KMS-11 (cell line): ENCODE measurements around the gene NUDT22.

Experiments used
- H2AFZ ChIP-seq: fragments of 200-600 bp; sonication (generic); 2 replicates; pipeline ENCODE4 v1.6.1; 2016; ENCODE audit warnings: antibody characterized with exemption, mixed run types, low read depth
- H3K27ac ChIP-seq: fragments of 200-600 bp; sonication (generic); 2 replicates; pipeline ENCODE4 v1.6.1; 2016; ENCODE audit warnings: mild to moderate bottlenecking, mixed run types
- H3K27me3 ChIP-seq: fragments of 200-600 bp; sonication (generic); 2 replicates; pipeline ENCODE4 v1.6.1; 2017; ENCODE audit warnings: mild to moderate bottlenecking, low read depth, mixed run types, moderate library complexity; ENCODE audit not compliant: insufficient read depth
- H3K36me3 ChIP-seq: fragments of 200-600 bp; sonication (generic); 2 replicates; pipeline ENCODE4 v1.6.1; 2017; ENCODE audit warnings: mild to moderate bottlenecking, mixed run types; ENCODE audit not compliant: insufficient read depth
- H3K4me1 ChIP-seq: fragments of 200-600 bp; sonication (generic); 2 replicates; pipeline ENCODE4 v1.6.1; 2016; ENCODE audit warnings: mild to moderate bottlenecking, low read depth, mixed run types; ENCODE audit not compliant: poor library complexity, severe bottlenecking
- H3K4me2 ChIP-seq: fragments of 200-600 bp; sonication (generic); 2 replicates; pipeline ENCODE4 v1.7.0; 2016; ENCODE audit warnings: mild to moderate bottlenecking, mixed run types
- H3K4me3 ChIP-seq: fragments of 200-600 bp; sonication (generic); IDR thresholded peaks from 2 replicates; pipeline ENCODE4 v1.6.1; 2017; ENCODE audit warnings: low read depth, low read length, mixed read lengths; ENCODE audit not compliant: insufficient read depth
- H3K79me2 ChIP-seq: fragments of 200-600 bp; sonication (generic); 2 replicates; pipeline ENCODE4 v1.6.1; 2016; ENCODE audit warnings: low read depth, mixed run types; ENCODE audit not compliant: insufficient read depth
- H3K9ac ChIP-seq: fragments of 200-600 bp; sonication (generic); 2 replicates; pipeline ENCODE4 v1.6.1; 2016; ENCODE audit warnings: mild to moderate bottlenecking, mixed run types
- H4K20me1 ChIP-seq: fragments of 200-600 bp; sonication (generic); 2 replicates; pipeline ENCODE4 v1.6.1; 2016; ENCODE audit warnings: mild to moderate bottlenecking, mixed run types; ENCODE audit not compliant: insufficient read depth
- TF ChIP-seq, protein P1 (sequence below): fragments of 200-600 bp; sonication (generic); conservative IDR thresholded peaks from 2 replicates; pipeline ENCODE4 v1.6.1; 2017; ENCODE audit warnings: low read depth, mild to moderate bottlenecking, antibody characterized with exemption, low read length, moderate library complexity, mixed read lengths

The NUDT22 gene

DNA sequence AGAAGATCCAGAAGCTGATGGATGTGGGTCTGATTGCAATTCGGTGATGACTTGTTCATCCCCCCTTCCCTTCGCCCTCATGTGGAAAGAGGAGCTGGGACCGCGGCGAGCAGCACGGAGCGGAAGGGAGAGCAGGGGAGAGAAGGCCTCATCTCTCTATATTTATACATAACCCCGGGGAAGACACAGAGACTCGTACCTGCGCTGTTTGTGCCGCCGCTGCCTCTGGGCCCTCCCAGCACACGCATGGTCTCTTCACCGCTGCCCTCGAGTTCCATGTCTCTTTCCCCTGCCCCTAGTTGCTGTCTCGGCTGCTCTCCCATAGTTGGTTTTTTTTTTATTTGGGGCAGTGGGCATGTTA lies 22.0 kb upstream of the NUDT22 start:
- H3K36me3 ChIP-seq: peaks cover 18% of the 10 kb centered on the region; the same call in 1 of the 2 replicates
- no peak overlapping the region for H3K4me3 ChIP-seq
- H3K9ac ChIP-seq: no peak overlapping the region
- 0 out of 2 replicates have a peak, but pooled peaks cover 6% of the 10 kb centered on the region for H4K20me1 ChIP-seq
- no peak overlapping the region for H2AFZ ChIP-seq
- TF ChIP-seq, protein P1, sequence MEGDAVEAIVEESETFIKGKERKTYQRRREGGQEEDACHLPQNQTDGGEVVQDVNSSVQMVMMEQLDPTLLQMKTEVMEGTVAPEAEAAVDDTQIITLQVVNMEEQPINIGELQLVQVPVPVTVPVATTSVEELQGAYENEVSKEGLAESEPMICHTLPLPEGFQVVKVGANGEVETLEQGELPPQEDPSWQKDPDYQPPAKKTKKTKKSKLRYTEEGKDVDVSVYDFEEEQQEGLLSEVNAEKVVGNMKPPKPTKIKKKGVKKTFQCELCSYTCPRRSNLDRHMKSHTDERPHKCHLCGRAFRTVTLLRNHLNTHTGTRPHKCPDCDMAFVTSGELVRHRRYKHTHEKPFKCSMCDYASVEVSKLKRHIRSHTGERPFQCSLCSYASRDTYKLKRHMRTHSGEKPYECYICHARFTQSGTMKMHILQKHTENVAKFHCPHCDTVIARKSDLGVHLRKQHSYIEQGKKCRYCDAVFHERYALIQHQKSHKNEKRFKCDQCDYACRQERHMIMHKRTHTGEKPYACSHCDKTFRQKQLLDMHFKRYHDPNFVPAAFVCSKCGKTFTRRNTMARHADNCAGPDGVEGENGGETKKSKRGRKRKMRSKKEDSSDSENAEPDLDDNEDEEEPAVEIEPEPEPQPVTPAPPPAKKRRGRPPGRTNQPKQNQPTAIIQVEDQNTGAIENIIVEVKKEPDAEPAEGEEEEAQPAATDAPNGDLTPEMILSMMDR: no peak
- no peak overlapping the region for H3K27ac ChIP-seq
- peaks cover 8% of the 10 kb centered on the region; the same call in 1 of the 2 replicates for H3K79me2 ChIP-seq
- H3K4me2 ChIP-seq: no peak overlapping the region; the same call in 1 of the 2 replicates
- H3K27me3 ChIP-seq: no peaks in the 10 kb centered on the region
- peaks cover 40% of the 10 kb centered on the region for H3K4me1 ChIP-seq

DNA sequence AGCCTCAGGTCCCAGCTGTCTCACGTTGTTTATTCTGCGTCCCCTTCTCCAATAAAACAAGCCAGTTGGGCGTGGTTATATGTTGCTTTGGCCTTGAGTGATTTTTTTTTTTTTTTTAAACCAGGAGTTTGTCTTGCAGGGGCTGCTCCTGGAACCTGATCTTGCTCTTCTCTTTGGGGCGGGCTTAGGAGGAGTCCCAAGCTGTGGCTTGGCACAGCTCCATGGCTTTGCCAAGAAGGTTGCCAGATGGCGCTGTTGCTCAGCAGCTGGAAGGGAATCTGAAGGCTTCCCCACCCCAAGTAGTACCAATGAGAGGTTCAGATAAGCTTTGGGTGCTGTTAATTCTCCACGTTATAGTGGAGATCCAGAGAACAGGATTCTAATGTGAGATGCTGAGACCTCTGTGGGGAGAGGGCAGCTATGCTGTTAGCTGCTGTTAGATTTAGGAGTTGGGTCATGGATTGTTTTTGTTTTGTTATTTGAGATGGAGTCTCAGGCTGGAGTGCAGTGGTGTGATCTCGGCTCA lies 21.5 kb upstream of the NUDT22 start:
- H3K4me1 ChIP-seq: peaks cover 40% of the 10 kb centered on the region
- no peak overlapping the region for H3K4me3 ChIP-seq
- H3K4me2 ChIP-seq: no peak overlapping the region; the same call in 1 of the 2 replicates
- peaks cover 8% of the 10 kb centered on the region; the same call in 1 of the 2 replicates for H3K79me2 ChIP-seq
- 0 out of 2 replicates have a peak, but pooled peaks cover 6% of the 10 kb centered on the region for H4K20me1 ChIP-seq
- H3K36me3 ChIP-seq: peaks cover 18% of the 10 kb centered on the region; the same call in 1 of the 2 replicates
- no peak overlapping the region for H2AFZ ChIP-seq
- H3K27ac ChIP-seq: peak overlapping the region; percentile 2; the same call in 1 of the 2 replicates
- no peaks in the 10 kb centered on the region for H3K27me3 ChIP-seq
- H3K9ac ChIP-seq: no peak overlapping the region
- TF ChIP-seq, protein P1: peak; percentile 73

DNA sequence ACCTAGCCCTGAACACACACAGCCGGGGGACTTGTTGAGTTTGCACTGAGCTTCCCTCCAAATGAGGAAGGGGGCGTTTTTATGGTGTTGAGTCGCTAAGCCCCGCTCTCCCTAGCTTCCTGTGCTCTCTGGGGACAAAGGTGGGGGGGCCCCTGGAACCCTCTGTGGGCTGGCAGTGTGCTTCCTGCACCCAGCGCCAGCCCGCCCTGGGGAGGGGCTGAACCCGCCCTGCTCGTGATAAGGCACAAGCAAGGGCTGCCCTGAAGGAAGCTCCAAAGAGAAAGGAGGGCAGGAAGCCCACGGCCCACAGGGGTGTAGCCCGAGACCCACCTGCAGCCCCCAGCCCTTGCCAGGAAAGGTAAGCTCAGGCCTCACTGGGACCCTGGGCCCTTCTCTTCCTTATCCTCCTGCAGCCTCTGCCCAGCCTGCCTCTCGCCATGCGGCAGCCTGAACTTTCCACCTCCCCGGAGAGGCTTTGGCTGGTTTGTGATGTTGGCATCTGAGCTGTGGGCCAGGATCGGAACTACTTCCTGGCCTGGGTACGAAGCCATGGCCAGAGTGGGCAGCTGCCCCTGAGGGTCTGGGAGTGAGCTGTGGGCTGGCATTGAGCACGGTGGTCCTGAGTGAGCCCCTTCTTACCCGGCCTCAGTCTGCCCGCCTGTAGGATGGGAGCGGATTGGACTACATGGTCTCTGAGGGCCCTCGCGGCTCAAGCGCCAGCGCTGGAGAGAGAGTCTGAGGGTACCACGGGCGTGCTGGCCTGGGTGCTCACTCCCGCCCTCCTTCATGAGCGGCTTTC lies 19.4 kb upstream of the NUDT22 start, which contains the start of gene FERMT3:
FERMT3 (plus strand) TSS at position 265 of the 799 bp plus-strand sequence. CDS start 644 bp downstream, outside the sequence.
- Histone ChIP-seq H2AFZ (peak within 1 kb of the TSS; percentile 21; the same call in 1 of the 2 replicates), H3K79me2 (peaks cover 3% of the 10 kb centered on the region; the same call in 1 of the 2 replicates), H3K27ac (peak within 1 kb of the TSS; percentile 58), H3K9ac (peak within 1 kb of the TSS; percentile 71), H3K4me3 (no peak within 1 kb of the TSS), H4K20me1 (0 out of 2 replicates have a peak, but pooled peaks cover 6% of the 10 kb centered on the region), H3K4me1 (peaks cover 40% of the 10 kb centered on the region), H3K4me2 (peak within 1 kb of the TSS; percentile 84), H3K27me3 (no peaks in the 10 kb centered on the region), H3K36me3 (peaks cover 7% of the 10 kb centered on the region; the same call in 1 of the 2 replicates)
- TF ChIP-seq, protein P1: no peak; the same call in 1 of the 2 replicates

DNA sequence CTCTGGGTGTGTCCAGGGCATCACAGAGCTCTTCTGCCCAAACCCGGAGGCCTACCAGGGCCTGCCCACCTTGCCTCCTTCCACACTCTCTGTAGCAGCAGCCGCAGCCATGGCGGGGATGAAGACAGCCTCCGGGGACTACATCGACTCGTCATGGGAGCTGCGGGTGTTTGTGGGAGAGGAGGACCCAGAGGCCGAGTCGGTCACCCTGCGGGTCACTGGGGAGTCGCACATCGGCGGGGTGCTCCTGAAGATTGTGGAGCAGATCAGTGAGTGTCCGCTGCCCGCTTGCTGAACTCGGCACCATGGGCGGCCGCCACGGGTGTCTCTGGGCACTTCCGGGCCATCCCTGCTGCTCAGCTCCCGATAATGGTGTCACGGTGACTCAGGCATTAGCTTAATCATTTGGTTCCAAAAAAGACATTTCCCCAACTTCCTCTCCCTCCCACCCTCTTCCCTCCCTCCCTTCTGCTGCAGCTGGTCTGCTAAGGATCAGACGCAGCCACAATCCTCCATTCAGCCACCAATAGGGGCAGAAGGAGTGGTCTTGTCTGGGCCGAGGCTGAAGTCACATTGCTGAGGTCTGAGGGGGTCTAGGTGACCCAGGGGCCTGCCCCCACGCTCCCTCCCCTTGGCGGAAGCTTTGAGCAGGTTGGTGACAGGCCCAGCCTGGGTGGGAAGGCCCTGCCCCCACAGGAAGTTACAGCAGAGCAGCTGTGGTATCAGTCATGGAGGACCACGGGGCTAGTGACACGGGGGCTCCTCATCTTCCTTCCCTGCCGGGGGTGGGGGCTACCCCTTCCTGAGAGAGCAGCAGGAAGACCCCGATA lies 18.6 kb upstream of the NUDT22 start:
- Histone ChIP-seq H3K36me3 (no peaks in the 10 kb centered on the region; the same call in 1 of the 2 replicates), H3K4me1 (peaks cover 40% of the 10 kb centered on the region), H3K9ac (peak overlapping the region; percentile 71), H3K27ac (peak overlapping the region; percentile 58), H3K4me3 (no peak overlapping the region), H3K4me2 (peak overlapping the region; percentile 84), H2AFZ (peak overlapping the region; percentile 21; the same call in 1 of the 2 replicates), H3K27me3 (no peaks in the 10 kb centered on the region), H3K79me2 (no peaks in the 10 kb centered on the region; the same call in 1 of the 2 replicates), H4K20me1 (0 out of 2 replicates have a peak, but pooled peaks cover 6% of the 10 kb centered on the region)
- TF ChIP-seq, protein P1: no peak
